NCI-H69 (cell line): ENCODE results near the gene PDE4A.
"Not testable (repeated sequence)": the region's sequence is repeated elsewhere in the genome, so short reads cannot be mapped to it uniquely, and the experiment has no call there.

Experiments used
- DNase-seq: peaks from one replicate; lab custom pipeline; 2025; lab: John Stamatoyannopoulos, UW

Gene PDE4A

GRCh38 chr19:10420444-10421239 is at the start of gene PDE4A:
PDE4A (plus strand) TSS chr19:10420538; CDS start chr19:10420765, 227 bp downstream.
- DNase-seq = peak; percentile 79

DNA sequence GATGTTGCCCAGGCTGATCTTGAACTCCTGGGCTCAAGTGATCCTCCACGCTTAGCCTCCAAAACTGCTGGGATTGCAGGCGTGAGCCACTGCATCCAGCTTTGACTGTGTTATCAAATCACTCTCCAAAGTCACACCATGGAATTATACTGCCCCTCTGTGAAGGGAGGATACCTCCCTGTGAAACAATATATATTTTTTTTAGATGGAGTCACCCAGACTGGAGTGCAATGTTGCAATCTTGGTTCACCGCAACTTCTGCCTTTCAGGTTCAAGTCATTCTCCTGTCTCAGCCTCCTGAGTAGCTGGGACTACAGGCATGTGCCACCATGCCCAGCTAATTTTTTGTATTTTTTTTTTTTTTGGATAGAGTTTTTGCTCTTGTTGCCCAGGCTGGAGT is 47.6 kb upstream of the PDE4A start:
- DNase-seq = no peak

DNA sequence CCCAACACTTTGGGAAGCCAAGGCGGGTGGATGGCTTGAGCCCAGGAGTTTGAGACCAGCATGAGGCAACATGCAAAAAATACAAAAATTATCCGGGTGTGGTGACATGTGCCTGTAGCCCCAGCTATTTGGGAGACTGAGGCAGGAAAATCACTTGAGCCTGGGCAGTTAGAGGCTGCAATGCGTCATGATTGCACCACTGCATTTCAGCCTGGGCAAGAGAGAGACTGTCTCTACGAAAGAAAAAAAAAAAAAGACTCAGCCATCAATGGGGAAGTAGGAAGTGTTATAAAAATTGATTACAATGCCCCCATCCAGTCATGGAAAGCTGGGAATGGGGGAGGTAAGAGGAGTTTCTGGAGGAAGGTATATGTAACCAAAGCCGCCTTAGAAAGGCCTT is 45.4 kb upstream of the PDE4A start:
- DNase-seq = no peak

- DNase-seq = not testable (repeated sequence)
Observed at GRCh38 chr19:10377140-10377640, 43.1 kb upstream of the PDE4A start.

DNA sequence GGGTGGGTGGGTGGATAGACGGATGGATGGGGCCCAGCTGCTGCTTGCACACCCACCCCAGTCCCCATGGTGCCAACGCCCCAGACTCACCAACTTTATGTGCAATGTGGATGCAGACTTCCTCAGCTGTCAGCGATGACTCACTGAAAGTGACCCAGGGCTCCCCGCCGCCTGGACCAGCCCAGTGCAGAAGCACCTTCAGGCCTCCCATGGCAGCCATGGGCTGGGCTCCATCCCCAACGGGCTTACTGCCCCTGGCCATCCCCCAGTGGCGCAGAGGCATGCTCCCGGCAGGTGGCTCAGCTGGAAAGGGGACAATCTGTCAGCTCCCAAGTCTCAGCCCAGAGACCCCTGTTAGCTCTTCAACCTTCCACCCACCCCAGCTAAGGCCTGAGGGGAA is 42.2 kb upstream of the PDE4A start:
- no peak for DNase-seq

DNA sequence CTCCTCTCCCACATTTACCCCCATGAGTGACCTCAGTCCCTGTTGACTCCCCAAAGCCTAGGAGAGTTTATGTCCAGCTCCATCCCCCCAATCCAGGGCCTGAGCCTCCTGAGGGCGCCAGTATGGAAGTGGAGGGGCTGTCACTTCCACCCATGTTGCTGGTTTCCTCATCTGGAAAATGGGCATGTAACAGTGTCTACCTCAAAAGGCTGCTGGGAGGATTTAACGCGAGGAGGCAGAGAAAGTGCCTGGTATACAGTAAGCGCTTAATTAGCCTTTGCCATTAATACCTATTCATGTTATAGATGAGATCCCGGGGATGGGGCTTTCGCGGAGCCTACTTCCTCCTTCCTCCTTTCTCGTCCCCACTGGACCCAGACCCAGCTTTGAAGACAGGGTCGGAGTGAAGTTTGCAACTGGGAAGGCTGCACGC is 40.4 kb upstream of the PDE4A start:
- DNase-seq = peak; percentile 67

GRCh38 chr19:10380313-10381102 is 39.8 kb upstream of the PDE4A start, which contains the start of gene TYK2:
TYK2 (minus strand) TSS chr19:10380572; CDS start chr19:10378406, 2,166 bp downstream.
- DNase-seq = peak; percentile 99

DNA sequence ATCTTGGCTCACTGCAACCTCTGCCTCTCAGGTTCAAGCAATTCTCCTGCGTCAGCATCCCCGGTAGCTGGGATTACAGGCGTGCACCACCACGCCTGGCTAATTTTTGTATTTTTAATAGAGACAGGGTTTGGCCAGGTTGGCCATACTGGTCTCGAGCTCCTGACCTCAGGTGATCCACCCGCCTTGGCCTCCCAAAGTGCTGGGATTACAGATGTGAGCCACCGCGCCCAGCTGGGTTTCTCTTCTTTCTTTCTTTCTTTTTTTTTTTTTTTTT is 37.2 kb upstream of the PDE4A start:
- not testable (repeated sequence) for DNase-seq

DNA sequence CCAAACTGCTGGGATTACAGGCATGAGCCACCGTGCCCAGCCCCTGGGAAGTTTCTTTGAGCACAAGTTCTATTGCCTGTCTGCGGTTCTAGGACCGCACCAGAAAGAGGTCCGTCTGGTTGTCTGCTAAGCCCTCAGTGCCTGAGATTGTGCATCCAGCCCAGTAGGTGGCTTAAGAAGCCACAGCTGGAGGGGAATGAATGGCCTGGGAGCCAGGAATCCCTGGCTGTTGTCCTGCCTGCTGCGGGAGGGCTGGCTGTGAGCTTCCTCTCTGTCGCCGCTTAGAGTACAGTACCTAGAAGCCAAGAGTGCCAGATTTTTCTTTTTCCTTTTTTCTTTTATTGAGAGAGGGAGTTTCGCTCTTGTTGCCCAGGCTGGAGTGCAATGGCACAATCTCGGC is 35.8 kb upstream of the PDE4A start:
- no peak for DNase-seq

GRCh38 chr19:10388957-10389356 is 31.4 kb upstream of the PDE4A start:
- DNase-seq = peak; percentile 84

DNA sequence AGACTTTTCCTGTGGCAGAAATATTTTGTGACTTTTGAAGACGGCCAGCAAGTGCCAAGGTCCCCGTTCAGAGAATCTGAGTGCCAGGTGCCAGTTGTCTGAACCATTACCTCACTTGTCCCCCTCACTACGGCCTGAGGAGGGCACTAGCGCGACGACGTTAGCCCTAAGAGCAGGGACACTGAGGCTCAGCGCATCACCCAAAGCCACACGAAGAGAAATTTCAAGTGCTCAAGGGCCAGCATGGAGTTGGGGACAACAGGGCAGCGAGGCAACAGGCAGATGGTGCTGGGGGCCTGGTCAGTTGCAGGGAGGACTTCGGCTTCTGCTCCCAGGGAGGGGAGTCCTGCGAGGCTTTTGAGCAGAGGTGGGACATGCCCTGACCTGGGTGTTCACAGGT is 30.5 kb upstream of the PDE4A start:
- DNase-seq = no peak

DNA sequence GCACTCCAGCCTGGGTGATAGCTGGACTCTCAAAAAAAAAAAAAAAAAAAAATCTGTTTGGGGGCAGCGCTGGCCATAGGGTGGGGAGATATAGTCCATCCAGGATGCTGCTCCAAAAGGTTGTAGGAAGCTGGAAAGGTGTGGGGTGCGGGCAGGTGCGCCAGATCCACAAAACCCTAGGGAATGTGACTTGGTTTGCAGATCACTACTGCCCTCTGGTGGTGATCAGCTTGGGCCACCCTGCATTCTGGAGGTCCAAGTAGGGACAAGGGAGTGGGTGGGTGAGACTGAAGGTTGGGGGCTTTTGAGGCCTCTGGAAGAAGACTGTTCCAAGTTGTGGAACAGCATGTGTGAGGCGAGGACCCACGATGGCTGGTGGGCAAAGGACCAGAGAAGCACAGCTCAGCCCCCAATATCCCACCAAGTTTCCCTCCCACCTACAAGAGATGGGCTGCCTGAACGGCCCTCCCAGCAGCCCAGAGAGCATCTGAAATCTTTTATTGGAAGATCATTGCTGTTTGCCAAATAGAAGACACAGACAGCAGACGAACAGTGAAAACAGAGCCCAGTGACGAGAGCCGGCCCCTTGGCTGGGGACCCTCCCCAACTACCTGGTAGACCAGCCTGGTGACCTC is 29.6 kb upstream of the PDE4A start:
- peak; percentile 80 for DNase-seq

- DNase-seq = no peak
Observed at GRCh38 chr19:10392120-10392519, 28.2 kb upstream of the PDE4A start.

GRCh38 chr19:10393137-10393536 is 27.2 kb upstream of the PDE4A start:
- no peak for DNase-seq

- no peak for DNase-seq
Observed at GRCh38 chr19:10395003-10395402, 25.3 kb upstream of the PDE4A start.

GRCh38 chr19:10395436-10395835 is 24.9 kb upstream of the PDE4A start:
- DNase-seq = no peak

GRCh38 chr19:10395917-10396316 is 24.4 kb upstream of the PDE4A start:
- DNase-seq = no peak

DNA sequence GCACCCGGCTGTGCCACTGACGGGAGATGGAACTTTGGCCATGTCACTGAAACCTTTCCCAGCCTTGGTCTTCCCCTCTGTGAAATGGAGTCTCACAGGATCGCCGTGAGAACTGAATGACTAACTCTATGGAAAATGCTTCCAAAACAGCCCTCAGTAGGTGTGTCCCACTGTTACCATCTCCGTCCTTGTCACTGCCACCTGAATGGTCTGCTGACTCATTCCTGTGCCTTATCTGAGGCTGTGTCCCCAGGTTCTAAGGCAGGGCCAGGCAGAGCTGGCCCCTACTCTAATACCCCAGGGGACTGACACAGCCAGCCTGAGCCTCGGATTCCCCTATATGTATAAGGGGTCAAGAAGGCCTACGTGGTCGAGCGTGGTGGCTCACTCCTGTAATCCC is 21.5 kb upstream of the PDE4A start:
- no peak for DNase-seq

- DNase-seq = not testable (repeated sequence)
Observed at GRCh38 chr19:10399340-10399739, 21.0 kb upstream of the PDE4A start.

- no peak for DNase-seq
Observed at GRCh38 chr19:10399878-10400277, 20.5 kb upstream of the PDE4A start.

DNA sequence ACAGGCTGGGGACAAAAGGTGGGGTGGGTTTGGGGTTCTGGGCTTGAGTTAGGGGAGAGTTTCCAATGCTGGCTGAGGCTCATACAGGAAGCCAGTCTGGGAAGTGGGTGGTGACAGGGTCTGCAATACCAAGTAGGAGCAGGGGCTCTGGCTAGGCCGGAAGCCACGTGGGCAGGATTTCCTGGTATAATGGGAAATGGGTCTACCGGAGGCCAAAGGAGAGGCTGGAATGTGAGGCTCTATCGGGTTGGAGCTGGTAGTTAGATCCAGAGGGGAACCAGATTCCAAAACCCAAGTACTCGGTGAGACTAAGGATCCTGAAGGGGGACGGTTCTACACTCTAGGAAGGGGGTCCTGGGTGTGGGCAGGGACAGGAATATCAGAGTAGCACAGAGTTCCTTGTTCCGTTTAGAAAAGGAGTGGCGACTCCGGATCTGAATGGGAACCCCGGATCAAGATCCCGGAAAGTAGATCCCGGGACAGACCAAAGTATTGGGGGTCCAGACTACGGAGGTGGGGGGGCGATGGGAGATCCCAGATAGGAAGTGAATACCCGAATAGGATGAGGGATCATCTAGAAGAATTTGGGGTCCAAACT is 17.8 kb upstream of the PDE4A start:
- peak; percentile 52 for DNase-seq
